ENCODE measurements around the gene SLC2A2. TPM values are rescaled to one million over a fixed set of nuclear protein-coding genes. Genes with fewer than 3 reads are reported as not detected.

Gene SLC2A2
- total RNA-seq, 1 experiment from 2014 or later = 0.09 TPM

DNA sequence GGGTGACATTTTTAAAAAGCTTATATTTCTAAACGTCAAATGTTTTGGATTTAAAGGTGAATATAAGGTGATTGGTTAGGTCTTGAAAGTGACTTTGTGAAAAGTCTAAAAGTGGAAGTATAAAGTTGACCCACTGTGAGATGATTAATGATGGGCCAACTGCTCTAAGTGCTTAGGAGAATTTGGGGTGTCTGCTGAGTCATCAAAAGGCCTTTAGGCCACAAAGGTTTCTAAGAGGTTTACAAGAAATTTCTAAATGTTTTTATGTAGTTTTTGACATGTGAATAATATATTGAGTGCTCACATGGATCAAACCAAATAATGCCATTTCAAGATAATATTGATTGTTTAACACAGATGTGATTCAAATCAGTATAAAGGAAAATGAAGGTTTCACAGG lies 39.2 kb upstream of the SLC2A2 start:
- intact Hi-C loops (cut with micrococcal nuclease; ENCODE audit: unreplicated experiment) = no loop called here
- peaks cover 2% of the 10 kb centered on the region for H3K9me3 Mint-ChIP-seq (ENCODE audit: low read depth, unreplicated experiment)
- no peaks in the 10 kb centered on the region for H3K36me3 Mint-ChIP-seq (ENCODE audit: insufficient read depth, unreplicated experiment)
- no peak overlapping the region for H3K4me3 Mint-ChIP-seq (ENCODE audit: low read depth, unreplicated experiment)
- no peaks in the 10 kb centered on the region for H3K4me1 Mint-ChIP-seq (ENCODE audit: low read depth, unreplicated experiment)
- DNase-seq = no peak
- no peaks in the 10 kb centered on the region for H3K27me3 Mint-ChIP-seq (ENCODE audit: unreplicated experiment)
- no TSS peak for BruUV-seq (replicated peaks)
- CTCF ChIA-PET = interaction anchor here (0.7 to 1.4 kb wide), 2 partner anchors 12 to 79 kb away, joined by 3 to 8 read pairs; no protein-coding TSS in a partner anchor
- TF ChIP-seq, protein P1, sequence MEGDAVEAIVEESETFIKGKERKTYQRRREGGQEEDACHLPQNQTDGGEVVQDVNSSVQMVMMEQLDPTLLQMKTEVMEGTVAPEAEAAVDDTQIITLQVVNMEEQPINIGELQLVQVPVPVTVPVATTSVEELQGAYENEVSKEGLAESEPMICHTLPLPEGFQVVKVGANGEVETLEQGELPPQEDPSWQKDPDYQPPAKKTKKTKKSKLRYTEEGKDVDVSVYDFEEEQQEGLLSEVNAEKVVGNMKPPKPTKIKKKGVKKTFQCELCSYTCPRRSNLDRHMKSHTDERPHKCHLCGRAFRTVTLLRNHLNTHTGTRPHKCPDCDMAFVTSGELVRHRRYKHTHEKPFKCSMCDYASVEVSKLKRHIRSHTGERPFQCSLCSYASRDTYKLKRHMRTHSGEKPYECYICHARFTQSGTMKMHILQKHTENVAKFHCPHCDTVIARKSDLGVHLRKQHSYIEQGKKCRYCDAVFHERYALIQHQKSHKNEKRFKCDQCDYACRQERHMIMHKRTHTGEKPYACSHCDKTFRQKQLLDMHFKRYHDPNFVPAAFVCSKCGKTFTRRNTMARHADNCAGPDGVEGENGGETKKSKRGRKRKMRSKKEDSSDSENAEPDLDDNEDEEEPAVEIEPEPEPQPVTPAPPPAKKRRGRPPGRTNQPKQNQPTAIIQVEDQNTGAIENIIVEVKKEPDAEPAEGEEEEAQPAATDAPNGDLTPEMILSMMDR (IDR thresholded peaks at IDR 0.05; ENCODE audit: unreplicated experiment) = no peak
- H3K27ac Mint-ChIP-seq (ENCODE audit: unreplicated experiment) = no peak overlapping the region

DNA sequence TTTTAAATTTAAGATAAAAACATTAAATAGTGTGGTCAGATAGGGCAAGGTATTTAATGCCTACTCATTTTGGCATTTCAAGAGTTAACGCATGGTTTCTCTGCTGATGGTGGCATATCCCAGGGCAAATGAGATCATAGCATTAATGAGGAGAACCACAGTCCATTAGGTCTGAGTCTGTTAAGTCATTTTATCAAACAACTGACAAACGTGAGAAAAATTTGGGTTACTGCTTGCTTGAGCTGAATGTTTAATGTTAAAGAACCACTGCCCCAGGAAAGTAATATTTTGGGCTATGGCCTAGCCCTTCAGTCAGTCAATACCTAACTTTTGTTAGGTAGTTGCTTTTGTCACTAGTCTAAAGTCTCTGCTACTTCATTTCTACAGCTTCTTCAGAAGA lies 37.9 kb upstream of the SLC2A2 start:
- H3K4me1 Mint-ChIP-seq (ENCODE audit: low read depth, unreplicated experiment) = no peaks in the 10 kb centered on the region
- H3K36me3 Mint-ChIP-seq (ENCODE audit: insufficient read depth, unreplicated experiment) = no peaks in the 10 kb centered on the region
- TF ChIP-seq, protein P1 (IDR thresholded peaks at IDR 0.05; ENCODE audit: unreplicated experiment) = no peak
- H3K9me3 Mint-ChIP-seq (ENCODE audit: low read depth, unreplicated experiment) = no peaks in the 10 kb centered on the region
- DNase-seq = no peak
- intact Hi-C loops (cut with micrococcal nuclease; ENCODE audit: unreplicated experiment) = no loop called here
- H3K27me3 Mint-ChIP-seq (ENCODE audit: unreplicated experiment) = no peaks in the 10 kb centered on the region
- no TSS peak for BruUV-seq (replicated peaks)
- no peak overlapping the region for H3K27ac Mint-ChIP-seq (ENCODE audit: unreplicated experiment)
- CTCF ChIA-PET = no interaction called here
- H3K4me3 Mint-ChIP-seq (ENCODE audit: low read depth, unreplicated experiment) = no peak overlapping the region

DNA sequence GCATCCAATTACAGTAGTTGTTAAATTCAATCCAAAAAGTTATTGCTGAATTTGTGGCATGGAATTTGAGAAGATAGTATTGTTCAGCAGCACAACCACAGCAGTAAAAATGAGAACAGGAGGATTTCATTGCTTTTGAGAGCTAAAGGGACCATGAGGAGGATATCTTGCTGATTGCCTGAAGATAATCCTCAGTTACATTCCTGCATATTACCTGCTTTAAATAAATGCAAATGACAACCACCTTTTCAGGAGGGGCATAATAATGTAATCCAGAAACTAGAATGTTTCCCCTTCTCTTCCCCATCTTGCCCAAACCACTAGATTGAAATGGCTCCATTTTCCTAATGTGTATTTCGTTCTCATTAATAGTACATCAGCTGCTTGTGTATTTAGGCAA lies 35.2 kb upstream of the SLC2A2 start:
- Mint-ChIP-seq H3K27me3 (ENCODE audit: unreplicated experiment) (no peaks in the 10 kb centered on the region), H3K4me1 (ENCODE audit: low read depth, unreplicated experiment) (no peaks in the 10 kb centered on the region), H3K9me3 (ENCODE audit: low read depth, unreplicated experiment) (no peaks in the 10 kb centered on the region), H3K36me3 (ENCODE audit: insufficient read depth, unreplicated experiment) (no peaks in the 10 kb centered on the region), H3K4me3 (ENCODE audit: low read depth, unreplicated experiment) (no peak overlapping the region), H3K27ac (ENCODE audit: unreplicated experiment) (no peak overlapping the region)
- intact Hi-C loops (cut with micrococcal nuclease; ENCODE audit: unreplicated experiment) = no loop called here
- DNase-seq = no peak
- TF ChIP-seq, protein P1 (IDR thresholded peaks at IDR 0.05; ENCODE audit: unreplicated experiment) = no peak
- no TSS peak for BruUV-seq (replicated peaks)
- CTCF ChIA-PET = no interaction called here

DNA sequence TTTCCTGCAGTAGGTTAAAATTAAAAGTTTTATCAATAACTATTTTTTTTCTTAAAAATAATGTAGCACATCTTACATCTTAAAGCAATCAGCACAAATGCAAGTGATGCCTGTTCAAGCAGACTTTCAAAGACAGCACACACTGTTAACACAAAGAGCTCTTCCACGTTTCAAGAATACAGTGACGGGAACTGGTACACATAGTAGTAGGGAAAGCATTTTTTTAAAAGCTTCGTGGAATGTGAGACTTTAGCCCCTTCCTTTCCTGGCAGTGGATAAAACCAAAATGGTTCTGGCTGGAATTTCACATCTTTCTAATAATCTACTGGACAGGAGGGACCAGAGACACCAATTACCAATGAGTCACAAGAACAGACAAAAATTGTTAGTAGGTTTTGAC lies 33.5 kb upstream of the SLC2A2 start:
- H3K36me3 Mint-ChIP-seq (ENCODE audit: insufficient read depth, unreplicated experiment) = no peaks in the 10 kb centered on the region
- no peak for DNase-seq
- H3K27ac Mint-ChIP-seq (ENCODE audit: unreplicated experiment) = no peak overlapping the region
- intact Hi-C loops (cut with micrococcal nuclease; ENCODE audit: unreplicated experiment) = no loop called here
- H3K4me1 Mint-ChIP-seq (ENCODE audit: low read depth, unreplicated experiment) = no peaks in the 10 kb centered on the region
- CTCF ChIA-PET = interaction anchor here (1.2 kb wide), 1 partner anchor 29 kb away, joined by 3 read pairs; no protein-coding TSS in a partner anchor
- no peak overlapping the region for H3K4me3 Mint-ChIP-seq (ENCODE audit: low read depth, unreplicated experiment)
- BruUV-seq (replicated peaks) = no TSS peak
- TF ChIP-seq, protein P1 (IDR thresholded peaks at IDR 0.05; ENCODE audit: unreplicated experiment) = no peak
- no peaks in the 10 kb centered on the region for H3K9me3 Mint-ChIP-seq (ENCODE audit: low read depth, unreplicated experiment)
- no peaks in the 10 kb centered on the region for H3K27me3 Mint-ChIP-seq (ENCODE audit: unreplicated experiment)
